RCC 7860 (cell line): ENCODE data around the gene ARHGAP44.

Source experiments
- DNase-seq: peaks from one replicate; pipeline ENCODE4 v3.0.0-alpha.2; 2015; ENCODE audit warnings: low spot score
- FAIRE-seq: peaks from 2 replicates; lab custom pipeline; 2012; peaks lifted over from hg19 to GRCh38; lab: Jason Lieb, UNC

Gene ARHGAP44

DNA sequence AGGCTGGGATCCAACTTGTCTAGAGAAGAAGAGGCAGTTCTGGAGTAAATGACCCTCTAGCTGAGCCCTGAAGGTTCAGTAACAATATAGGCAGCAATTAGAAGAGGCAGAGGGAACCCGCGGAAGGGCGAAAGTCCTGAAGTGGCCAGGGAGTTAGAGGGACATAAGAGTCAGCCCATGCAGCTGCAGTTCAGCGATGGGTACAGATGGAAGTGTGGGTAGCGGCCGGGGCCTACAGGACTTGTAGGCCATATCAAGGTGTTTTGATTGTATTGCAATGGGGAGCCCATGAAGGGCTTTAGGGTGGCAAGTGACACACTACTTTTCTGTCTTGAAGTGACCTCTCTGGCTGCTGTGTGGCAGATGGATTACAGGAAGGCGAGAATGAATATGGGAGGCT is 225.5 kb downstream of the ARHGAP44 start:
- FAIRE-seq (no peak), DNase-seq (no peak)

DNA sequence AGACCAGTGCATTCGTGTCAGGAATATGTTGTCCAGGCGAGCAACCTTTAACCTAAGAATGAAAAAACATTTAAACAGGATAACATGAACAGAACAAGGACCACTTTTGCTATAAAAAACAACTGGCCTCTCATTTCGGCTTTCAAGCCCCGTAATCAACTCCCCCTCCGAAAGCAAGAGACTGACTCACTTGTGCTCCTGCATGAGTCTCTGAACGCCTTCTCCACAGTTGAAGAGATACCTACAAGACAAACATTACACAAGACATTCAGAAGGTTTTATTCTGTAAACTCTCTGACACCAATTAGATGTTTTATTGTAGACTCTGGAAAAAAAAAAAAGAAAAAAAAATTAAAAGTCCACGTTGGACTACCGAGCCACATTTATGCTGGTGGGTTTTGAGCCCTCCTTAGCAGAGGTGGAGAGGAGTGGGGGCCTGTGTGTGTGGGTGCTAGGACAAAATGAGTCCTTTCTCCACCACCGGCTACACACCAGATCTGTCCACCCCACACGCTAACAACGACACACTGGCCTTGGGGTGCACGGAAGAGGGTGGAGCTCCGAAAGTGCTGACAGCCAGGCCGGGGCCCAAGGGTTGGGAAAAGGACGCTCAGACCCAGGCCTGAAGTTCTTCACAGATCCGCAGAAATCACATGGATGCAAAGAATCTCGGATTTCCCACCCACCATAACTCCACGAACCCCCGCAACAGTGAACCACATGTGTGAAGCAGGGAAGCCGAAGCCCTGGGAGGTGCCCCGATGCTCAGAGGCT is 227.8 kb downstream of the ARHGAP44 start:
- DNase-seq, result no peak
- FAIRE-seq, result no peak

DNA sequence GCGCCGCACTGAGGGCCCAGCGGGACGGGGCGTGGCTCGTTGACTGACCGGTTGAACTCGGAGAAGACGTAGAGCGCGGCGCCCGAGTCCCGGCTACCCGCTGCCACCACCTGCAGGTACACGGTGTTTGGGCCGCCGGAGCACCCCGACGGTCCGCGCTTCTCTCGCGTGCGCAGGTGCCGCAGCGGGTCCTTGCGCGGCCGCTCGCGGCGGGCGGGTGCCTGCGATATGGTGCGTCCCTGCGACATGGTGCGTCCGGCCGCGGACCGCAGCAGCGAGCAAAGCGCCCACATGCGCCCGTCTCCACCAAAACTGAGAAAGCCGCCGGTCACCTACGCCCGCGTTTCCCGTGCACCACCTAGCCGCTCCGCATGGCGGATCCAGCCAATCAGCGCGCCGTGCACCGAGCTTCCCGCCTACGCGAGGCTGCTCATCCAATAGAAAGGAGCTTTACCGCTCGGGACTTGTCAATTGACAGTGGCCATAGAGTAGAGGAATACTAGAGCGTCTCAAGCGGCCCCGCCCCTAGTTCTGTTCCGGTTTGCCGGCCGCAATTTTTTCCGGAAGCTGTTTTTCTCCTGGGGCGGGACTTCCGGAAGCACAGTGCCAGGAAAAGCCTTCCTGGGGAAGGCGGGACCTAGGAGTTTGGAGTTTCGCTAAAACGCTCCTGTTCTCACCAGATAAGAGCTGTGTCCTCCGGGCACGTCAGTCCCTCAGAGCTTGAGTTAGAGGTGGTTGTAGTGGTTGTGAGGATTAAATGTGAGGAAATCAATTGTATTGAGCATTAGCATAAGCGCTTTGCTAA is 228.6 kb downstream of the ARHGAP44 start, which contains the start of gene ELAC2:
ELAC2 (minus strand) TSS at position 373 of the 805 bp plus-strand sequence; CDS start at position 293, 80 bp downstream.
- FAIRE-seq (peak; percentile 93), DNase-seq (peak; percentile 96)

DNA sequence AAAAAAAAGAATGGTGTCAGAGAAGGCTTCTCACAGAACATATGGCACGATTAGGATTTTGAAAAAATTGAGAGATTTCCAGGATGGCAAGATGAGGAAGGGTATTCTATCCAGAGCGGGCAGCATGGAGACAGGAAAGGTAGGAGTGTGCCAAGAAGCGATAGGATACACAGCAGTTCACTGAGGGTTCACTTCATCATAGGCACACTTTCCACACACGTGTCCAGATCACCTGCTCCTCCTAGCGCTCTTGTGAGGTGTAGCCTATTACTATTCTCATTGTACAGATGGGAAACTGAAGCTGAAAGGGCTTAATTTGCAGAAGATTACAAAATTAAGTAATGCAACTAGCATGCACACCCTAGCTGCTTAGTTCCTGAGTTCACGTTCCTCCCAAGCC is 234.7 kb downstream of the ARHGAP44 start:
- no peak for FAIRE-seq
- no peak for DNase-seq

DNA sequence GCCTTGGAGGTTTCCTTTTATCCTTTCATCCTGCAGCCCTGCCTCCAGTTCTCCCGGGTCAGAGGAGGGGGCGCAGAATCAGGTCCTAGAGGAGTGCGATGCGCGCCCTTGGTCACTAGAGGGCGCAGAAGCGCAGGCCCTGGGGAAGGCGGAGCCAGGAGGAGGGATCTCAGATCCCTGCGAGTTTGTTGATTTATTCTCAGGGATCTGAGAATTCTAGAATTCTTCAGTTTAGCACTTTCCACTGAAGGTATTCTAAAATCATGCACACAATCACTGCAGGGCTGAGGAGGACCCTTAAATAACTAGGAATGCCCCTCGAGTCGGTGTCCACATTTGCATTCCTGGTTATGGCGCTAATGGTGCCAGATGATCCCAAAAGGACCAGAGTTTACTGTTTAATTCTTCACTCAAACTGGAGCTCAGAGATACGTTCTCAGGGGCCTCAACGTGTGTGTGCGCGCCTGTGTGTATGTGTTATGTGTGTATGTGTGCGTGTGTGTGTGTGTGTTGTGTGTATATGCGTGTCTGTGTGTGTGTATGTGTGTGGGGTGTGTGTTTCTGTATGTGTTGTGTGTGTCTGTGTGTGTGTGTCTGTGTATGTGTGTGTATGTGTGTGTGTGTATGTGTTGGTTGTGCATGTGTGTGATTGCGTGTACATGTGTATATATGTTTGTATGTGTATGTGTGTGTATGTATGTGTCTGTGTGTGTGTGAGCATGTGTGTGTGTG is 235.4 kb downstream of the ARHGAP44 start:
- DNase-seq (peak; percentile 9), FAIRE-seq (no peak)

DNA sequence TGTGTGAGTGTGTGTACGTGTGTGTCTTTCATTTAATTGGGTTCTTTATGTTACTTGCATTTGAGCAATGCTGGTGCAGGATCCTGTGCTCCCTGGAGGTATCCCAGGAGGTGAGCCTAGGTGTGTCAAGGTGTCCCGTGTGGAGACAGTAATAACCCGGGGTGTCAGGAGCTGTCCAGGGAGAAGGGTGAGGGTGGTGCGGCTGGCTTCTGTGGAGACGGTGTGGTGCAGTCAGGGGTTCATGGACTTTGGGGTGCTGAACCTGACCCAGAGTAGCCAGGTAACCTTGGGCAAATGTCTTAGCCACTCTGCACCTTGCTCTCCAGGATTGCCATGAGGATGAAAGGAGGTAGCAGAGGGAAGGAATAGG is 235.9 kb downstream of the ARHGAP44 start:
- FAIRE-seq, result no peak
- no peak for DNase-seq

DNA sequence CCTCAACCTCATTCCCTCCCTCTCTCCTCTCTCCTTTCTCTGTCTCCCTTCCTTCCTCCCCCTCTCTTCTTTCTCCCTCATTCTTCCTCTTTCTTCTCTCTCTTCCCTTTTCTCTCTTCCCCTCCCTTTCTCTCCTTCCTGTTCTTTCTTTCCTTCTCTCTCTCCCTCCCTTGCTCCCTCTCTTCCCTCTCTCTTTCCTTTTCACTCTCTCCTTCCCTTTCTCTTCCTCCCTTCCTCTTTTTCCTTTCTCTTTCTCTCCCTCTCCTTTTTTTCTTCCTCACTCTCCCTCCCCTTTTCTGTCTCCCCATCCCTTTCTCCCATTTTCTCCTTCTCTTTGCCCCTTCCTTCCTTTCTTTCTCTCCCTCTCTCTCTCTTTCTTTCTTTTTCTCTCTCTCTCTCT is 236.4 kb downstream of the ARHGAP44 start:
- DNase-seq, result no peak
- no peak for FAIRE-seq

DNA sequence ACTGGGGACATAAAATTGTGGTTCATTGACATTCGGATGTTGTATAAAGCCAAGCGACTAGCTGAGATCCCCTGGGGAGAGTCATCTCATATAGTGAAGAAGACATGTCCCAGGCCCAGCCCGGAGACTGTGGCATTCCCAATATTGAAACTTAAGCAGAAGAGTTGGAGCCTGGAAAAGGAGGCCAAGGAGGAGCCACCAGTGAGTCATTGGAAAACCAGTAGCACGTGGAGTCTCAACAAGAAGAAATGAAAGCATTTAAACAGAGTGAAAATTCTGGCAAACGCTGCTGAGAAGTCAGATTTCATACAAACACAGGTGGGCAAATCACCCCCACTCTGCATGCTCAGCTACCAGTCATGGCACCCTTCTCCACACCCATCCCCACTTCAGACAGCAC is 237.9 kb downstream of the ARHGAP44 start:
- FAIRE-seq, result no peak
- no peak for DNase-seq

DNA sequence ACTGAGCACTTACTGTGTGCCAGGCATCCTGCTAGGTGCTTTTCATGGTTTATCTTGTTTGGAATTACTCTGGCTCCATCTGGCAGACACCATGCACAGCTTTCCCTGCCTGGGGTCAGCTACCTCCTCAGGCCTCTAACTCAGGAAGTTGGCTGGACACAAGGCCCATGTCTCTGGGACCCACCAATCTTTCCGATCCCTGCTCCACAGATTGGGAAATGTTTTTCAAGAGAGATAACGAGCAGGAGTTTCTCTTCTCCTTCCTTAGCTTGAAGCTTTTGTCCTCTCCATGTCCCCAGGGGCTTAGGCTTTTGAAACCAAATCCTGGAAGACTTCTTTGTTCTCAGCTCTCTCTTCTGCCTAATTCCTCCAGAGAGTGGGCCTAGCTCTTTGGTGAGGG is 240.0 kb downstream of the ARHGAP44 start:
- no peak for DNase-seq
- FAIRE-seq, result no peak

DNA sequence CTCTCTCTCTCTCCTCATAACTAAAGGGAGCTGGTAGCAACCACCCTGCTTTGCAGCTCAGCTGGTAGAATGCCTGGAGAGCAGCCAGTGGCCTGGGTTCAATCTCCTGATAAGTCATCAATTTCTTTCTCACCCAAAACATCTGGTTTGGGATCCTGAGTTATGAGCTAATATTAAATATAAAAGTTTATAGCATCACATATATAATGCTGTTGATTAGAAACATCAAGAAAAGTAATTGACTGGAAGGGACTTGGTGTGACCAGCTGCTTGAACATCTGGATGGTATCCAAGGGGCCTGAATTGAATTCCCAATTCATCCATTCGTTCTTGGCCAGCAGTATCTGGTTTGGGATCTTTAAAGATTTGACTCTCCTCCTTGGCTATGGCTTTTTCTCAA is 240.8 kb downstream of the ARHGAP44 start:
- DNase-seq, result no peak
- no peak for FAIRE-seq

DNA sequence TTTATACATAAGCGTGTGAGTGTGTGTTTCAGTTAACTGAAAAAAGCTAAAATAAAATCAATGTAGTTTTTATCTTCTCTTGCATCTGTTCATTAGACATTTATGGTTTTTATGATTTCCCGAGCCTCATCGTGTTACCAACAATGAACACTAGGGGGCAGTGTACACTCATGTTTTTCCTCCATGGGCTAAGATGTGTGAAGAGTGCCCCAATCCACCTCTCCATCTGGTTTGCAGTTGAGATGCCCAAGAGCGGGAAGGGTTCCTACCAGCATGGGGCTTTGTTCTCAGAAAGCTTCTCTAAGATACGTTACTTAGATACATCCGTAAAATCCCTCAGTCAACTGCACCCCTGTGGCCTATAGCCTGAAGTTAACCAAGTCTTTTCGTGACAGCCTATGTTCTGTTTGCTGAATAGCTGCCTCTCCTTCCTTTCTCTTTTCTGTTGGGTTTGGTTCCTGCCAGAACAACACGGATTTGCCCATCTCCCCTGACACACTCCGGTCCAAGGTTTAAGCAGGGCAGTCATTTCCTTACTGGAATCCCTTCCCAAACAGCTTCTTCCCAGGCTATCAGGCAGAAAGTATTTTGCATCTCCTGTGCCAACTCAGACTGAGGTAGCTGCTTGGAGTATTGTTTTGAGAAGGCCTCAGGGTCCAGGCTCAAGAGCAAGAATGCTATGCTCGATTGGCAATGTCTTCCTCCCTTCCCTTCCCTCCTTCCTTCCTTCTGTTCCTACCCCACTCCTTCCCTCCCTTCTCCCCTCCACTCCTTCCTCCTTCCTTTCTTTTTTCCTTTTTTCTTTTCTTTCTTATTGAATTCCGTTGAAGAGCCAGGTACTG is 241.4 kb downstream of the ARHGAP44 start:
- DNase-seq (peak; percentile 4), FAIRE-seq (peak; percentile 28)

DNA sequence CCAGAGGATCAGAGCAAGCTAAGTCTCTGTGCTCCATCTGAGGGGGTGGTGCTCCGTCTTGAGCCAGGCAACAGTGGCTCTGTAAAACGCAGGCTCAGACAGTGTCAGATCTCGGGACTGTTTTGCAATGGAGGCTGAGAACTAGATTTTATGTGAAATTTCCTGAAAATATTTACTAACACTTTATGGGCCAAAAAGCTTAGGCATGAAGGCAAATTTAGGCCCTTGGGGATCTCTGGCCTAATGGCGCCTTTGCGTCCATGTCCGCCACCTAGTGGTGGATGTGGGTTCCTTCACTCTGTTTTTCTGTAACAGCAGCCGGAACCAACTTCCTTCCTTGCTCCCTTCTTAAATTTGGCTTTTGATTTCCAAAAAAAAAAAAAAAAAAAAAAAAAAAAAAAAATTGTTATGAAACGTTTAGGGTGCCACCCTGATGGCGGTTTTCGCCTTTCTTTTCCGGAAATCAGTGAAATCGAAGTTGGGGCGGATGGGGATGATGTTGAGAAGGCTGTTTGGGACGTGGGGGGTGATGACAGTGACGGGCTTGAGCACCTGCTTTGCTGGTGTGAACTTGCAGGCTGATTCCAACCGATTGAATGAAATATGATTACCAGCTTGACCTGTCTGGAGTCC is 242.5 kb downstream of the ARHGAP44 start:
- DNase-seq (no peak), FAIRE-seq (peak; percentile 16)

DNA sequence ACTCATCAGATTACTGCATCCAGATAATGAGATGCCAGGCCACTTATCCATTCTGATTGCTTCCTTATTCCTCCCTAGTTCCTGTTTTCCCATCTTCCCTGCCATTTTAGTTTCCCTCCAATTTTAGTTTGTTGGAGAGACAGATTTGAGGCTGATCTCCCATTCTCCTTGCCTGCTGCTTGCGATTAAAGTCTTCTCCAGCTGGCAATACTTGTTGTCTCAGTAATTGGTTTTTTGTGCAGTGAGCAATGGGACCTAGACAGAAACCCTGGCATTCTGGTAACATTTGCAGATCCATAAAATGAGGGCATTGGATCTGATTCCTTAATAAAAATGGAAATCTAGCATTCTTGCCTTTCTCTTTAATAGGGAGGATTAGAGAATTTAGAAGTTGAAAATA is 246.1 kb downstream of the ARHGAP44 start:
- DNase-seq (no peak), FAIRE-seq (no peak)

DNA sequence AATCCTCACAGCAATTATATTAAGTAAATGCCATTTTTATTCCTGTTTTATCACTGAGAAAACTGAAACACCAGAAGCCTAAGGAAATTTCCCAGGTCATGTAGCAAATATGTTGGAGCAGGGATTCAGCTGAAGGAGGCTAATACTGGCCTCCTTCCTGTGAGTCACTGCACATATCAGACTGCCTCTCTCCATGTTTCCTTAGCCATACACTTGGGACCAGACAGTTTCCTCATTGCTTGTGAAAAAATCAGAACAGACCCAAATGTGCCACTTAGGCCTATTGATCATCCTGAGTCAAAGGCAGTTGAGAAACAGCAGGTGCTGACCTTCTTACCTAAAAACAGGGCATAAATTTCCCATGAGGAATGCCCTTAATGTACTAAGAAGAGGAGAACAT is 247.5 kb downstream of the ARHGAP44 start:
- FAIRE-seq (no peak), DNase-seq (no peak)

DNA sequence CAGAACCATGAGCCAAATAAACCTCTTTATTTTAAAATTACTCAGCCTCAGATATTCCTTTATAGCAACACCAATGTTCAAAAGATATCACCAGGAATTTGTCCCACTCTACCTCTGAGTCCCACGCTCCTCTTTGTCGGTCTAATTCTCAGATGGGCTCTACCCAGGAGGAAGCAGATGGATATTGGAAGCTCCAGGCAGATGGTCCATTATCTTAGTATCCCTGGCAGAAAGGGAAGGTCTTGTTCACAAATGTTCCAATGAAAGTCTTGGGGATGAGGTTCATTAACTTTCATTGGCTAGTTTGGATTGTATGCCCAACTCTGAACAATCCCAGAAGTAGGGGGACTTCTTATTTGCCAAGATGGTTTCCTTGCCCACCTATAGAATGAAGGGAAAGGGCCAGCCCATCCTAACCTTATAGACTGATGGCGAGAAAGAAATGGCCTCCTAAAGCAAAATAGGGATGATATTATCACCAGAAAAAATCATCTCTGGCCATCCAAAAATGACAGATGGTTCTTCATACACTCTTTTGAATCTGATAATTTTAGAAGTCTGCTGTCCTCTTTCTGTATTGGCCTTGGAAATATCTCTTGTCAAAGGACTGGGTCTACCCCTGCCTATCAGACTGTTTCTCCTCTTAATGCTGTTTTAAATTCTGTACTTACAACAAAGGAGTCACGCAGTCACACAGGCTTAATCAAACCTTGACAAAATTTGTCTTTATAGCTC is 249.8 kb downstream of the ARHGAP44 start:
- no peak for FAIRE-seq
- DNase-seq, result no peak
